Measurements from ENCODE around the gene CNN2.
"Not testable (repeated sequence)": the region's sequence is repeated elsewhere in the genome, so short reads cannot be mapped to it uniquely, and the experiment has no call there.

Gene CNN2

DNA sequence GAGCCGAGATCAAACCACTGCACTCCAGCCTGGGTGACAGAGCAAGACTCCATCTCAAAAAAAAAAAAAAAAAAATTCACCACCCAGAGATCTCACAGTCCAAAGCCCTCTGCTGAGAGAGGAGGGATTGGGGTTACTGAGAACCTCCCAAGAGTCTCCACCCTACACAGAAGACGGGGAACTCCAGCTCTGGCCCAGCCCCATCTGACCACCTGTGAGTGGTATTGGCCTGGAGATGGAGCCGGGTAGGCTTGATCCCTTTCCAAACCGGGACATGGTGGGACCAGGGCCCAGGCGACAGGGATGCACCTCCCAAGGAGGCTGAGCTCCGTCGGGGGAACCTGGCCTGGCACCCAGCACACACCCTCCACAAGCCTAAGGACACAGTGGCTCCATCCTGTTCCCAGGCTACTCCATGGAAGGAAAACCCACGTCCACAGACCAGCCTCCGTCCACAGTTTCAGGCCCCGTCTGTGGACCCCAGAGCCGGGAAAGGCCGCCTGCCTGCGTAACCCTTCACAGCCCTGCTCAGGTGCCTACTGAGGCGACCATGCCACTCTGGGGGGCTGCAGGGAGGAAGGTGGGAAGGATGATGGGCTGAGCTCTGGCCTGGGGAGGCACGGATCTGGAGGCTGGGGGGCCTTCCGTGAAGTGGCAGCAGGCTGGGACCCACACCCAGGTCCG is 7.3 kb upstream of the CNN2 start:
- no peak overlapping the region for H4K8ac ChIP-seq (ENCODE audit: low read depth, low read length)
- no CpG with 5 or more reads among the region's 17 CpGs for WGBS (ENCODE audit: extremely low coverage, insufficient coverage, low lambda C conversion rate)
- H2BK120ac ChIP-seq (ENCODE audit: low read depth, low read length), result no peak overlapping the region
- no peaks in the 10 kb centered on the region for H3K36me3 ChIP-seq (ENCODE audit: control insufficient read depth, insufficient read depth, low read length)
- no peak overlapping the region for H3K4me2 ChIP-seq (ENCODE audit: low read length)
- no peak for DNase-seq
- H3K18ac ChIP-seq (ENCODE audit: low read length), result no peak overlapping the region
- H3K56ac ChIP-seq (ENCODE audit: low read length), result peak overlapping the region; percentile 96
- H2AK5ac ChIP-seq (ENCODE audit: low read length), result no peak overlapping the region
- peaks cover 65% of the 10 kb centered on the region for H3K79me2 ChIP-seq (ENCODE audit: control insufficient read depth, insufficient read depth, low read length)
- H3K4ac ChIP-seq (ENCODE audit: low read depth, low read length), result no peak overlapping the region
- no peak overlapping the region for H4K5ac ChIP-seq (ENCODE audit: low read length)
- H2BK15ac ChIP-seq (replicated peaks; ENCODE audit: low read depth), result no peak overlapping the region
- H3K4me3 ChIP-seq (ENCODE audit: low read length), result no peak overlapping the region
- no peak overlapping the region for H2BK5ac ChIP-seq (ENCODE audit: low read length)
- H3K23ac ChIP-seq (ENCODE audit: low read length), result no peak overlapping the region
- H3K79me1 ChIP-seq (ENCODE audit: low read length), result peaks cover 29% of the 10 kb centered on the region
- H3K4me1 ChIP-seq (ENCODE audit: control insufficient read depth, low read depth, low read length), result peaks cover 6% of the 10 kb centered on the region
- H3K9ac ChIP-seq (ENCODE audit: low read length), result peak overlapping the region; percentile 87
- no peaks in the 10 kb centered on the region for H3K27me3 ChIP-seq (ENCODE audit: insufficient read depth, low read length, poor library complexity)
- no peak overlapping the region for H3K27ac ChIP-seq (ENCODE audit: low read depth, low read length)

DNA sequence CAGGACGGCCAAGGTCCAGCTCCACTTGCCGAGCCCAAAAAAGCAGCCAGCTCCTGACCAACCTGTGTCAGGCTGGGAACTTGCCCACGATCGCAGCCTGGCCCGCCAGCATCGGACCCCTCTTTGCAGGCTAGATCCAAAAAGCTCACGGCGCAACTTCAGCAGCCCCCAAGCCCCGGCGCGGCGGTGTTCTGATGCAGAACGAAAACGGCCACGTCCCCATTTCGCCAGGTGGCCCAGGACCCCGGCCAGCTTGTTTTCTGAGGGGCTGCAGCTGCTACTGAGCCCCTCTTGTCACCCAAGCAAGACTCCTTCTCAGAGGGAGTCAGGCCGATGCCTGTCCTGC is 6.8 kb upstream of the CNN2 start:
- Histone ChIP-seq H3K79me1 (ENCODE audit: low read length) (peaks cover 26% of the 10 kb centered on the region), H3K27ac (ENCODE audit: low read depth, low read length) (no peak overlapping the region)

DNA sequence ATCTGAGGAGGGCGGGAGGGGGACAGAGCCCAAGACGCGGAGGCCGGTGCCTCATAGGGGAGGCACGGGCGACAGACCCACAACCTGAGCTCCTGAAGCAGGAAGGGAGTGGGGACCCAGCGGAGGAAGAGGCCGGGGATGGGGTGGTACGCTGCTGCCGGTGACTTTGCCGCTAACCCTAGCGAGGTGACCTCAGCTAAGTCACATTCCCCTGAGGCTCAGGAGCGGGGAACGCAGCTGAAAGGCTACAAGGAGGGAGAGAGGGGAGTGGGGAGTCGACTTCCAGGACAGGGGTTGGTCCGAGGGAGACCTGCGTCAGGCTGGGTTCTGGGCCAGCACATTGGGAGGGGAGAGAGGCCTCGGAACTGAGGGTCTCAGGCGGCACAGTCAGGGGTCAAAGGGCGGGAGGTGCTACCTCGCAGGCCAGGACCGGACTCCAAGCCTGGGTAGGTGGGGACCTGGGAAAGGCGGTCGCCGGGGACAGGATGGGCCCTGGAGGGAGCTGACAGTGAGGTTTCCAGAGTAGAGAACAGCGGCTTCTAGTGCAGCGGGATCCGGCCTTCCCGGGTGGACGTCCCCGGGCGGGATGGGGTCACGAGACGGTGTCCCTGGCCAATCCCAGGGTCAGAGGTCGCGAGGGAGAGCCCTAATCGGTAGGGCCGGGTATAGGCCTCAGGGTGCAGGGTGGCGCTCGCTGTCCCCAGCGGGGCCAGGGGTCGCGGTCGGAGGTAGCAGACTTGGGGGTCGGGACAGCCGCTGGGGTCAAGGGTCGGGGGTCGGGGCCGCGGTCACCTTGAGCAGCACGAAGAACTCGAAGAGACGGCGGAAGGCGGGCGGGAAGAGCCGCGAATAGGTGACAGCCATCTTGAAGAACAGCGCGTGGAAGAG is 6.2 kb upstream of the CNN2 start:
- peak overlapping the region; percentile 77 for H3K4me3 ChIP-seq (ENCODE audit: low read length)
- H3K18ac ChIP-seq (ENCODE audit: low read length), result peak overlapping the region; percentile 97
- H4K5ac ChIP-seq (ENCODE audit: low read length), result no peak overlapping the region
- peak overlapping the region; percentile 96 for H3K56ac ChIP-seq (ENCODE audit: low read length)
- no peaks in the 10 kb centered on the region for H3K27me3 ChIP-seq (ENCODE audit: insufficient read depth, low read length, poor library complexity)
- peaks cover 55% of the 10 kb centered on the region for H3K79me2 ChIP-seq (ENCODE audit: control insufficient read depth, insufficient read depth, low read length)
- H3K4me2 ChIP-seq (ENCODE audit: low read length), result peak overlapping the region; percentile 85
- H2BK120ac ChIP-seq (ENCODE audit: low read depth, low read length), result no peak overlapping the region
- WGBS (ENCODE audit: extremely low coverage, insufficient coverage, low lambda C conversion rate), result no CpG with 5 or more reads among the region's 60 CpGs
- peak; percentile 64 for DNase-seq
- H2AK5ac ChIP-seq (ENCODE audit: low read length), result no peak overlapping the region
- H2BK15ac ChIP-seq (replicated peaks; ENCODE audit: low read depth), result no peak overlapping the region
- H3K27ac ChIP-seq (ENCODE audit: low read depth, low read length), result peak overlapping the region; percentile 63
- H2BK5ac ChIP-seq (ENCODE audit: low read length), result no peak overlapping the region
- peaks cover 6% of the 10 kb centered on the region for H3K4me1 ChIP-seq (ENCODE audit: control insufficient read depth, low read depth, low read length)
- no peak overlapping the region for H3K23ac ChIP-seq (ENCODE audit: low read length)
- H3K9ac ChIP-seq (ENCODE audit: low read length), result peak overlapping the region; percentile 87
- H3K36me3 ChIP-seq (ENCODE audit: control insufficient read depth, insufficient read depth, low read length), result no peaks in the 10 kb centered on the region
- H3K79me1 ChIP-seq (ENCODE audit: low read length), result peaks cover 23% of the 10 kb centered on the region
- H4K8ac ChIP-seq (ENCODE audit: low read depth, low read length), result no peak overlapping the region
- peak overlapping the region; percentile 44 for H3K4ac ChIP-seq (ENCODE audit: low read depth, low read length)

More for the DNA sequence above, 6.8 kb upstream of the CNN2 start:
- no peaks in the 10 kb centered on the region for H3K27me3 ChIP-seq (ENCODE audit: insufficient read depth, low read length, poor library complexity)
- no peak overlapping the region for H2BK120ac ChIP-seq (ENCODE audit: low read depth, low read length)
- H3K4ac ChIP-seq (ENCODE audit: low read depth, low read length), result no peak overlapping the region
- H2BK15ac ChIP-seq (replicated peaks; ENCODE audit: low read depth), result no peak overlapping the region
- H2BK5ac ChIP-seq (ENCODE audit: low read length), result no peak overlapping the region
- peak overlapping the region; percentile 85 for H3K4me2 ChIP-seq (ENCODE audit: low read length)
- DNase-seq, result no peak
- H3K4me3 ChIP-seq (ENCODE audit: low read length), result peak overlapping the region; percentile 77
- peaks cover 6% of the 10 kb centered on the region for H3K4me1 ChIP-seq (ENCODE audit: control insufficient read depth, low read depth, low read length)
- H4K8ac ChIP-seq (ENCODE audit: low read depth, low read length), result no peak overlapping the region
- no peak overlapping the region for H4K5ac ChIP-seq (ENCODE audit: low read length)
- H3K36me3 ChIP-seq (ENCODE audit: control insufficient read depth, insufficient read depth, low read length), result no peaks in the 10 kb centered on the region
- no peak overlapping the region for H3K18ac ChIP-seq (ENCODE audit: low read length)
- WGBS (ENCODE audit: extremely low coverage, insufficient coverage, low lambda C conversion rate), result no CpG with 5 or more reads among the region's 18 CpGs
- no peak overlapping the region for H3K23ac ChIP-seq (ENCODE audit: low read length)
- H2AK5ac ChIP-seq (ENCODE audit: low read length), result no peak overlapping the region
- H3K79me2 ChIP-seq (ENCODE audit: control insufficient read depth, insufficient read depth, low read length), result peaks cover 61% of the 10 kb centered on the region
- H3K9ac ChIP-seq (ENCODE audit: low read length), result peak overlapping the region; percentile 87
- H3K56ac ChIP-seq (ENCODE audit: low read length), result peak overlapping the region; percentile 96

DNA sequence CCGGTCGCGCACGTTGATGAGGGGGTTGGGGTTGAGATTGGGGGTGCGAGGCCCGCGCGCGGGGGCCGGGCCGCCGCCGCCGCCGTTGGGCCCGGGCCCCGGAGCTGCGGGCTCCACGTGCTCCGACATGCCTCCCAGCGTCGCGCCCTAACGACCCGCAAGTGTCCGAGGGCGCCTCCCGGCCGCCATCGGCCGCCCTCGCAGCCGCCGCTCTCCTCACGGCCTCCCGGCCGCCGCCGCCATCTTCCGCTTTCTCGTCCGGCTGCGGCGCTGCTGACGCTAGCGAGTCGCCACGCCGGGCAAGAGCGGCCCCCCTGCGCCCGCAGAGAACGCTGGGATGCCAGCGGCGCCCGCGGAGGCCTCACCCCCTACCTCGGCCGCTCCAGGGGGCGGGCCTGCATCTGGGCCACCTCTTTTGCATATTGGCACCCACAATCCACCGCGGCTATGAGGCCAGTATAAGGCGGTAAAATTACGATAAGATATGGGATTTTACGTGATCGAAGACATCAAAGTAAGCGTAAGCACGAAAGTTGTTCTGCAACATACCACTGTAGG is 5.5 kb upstream of the CNN2 start, which contains the start of gene TMEM259:
Gene TMEM259 (minus strand): TSS at position 256 of the 558 bp plus-strand sequence. CDS start 127 bp downstream, at position 129.
- Histone ChIP-seq H4K8ac (ENCODE audit: low read depth, low read length) (no peak within 1 kb of the TSS), H3K79me1 (ENCODE audit: low read length) (peaks cover 17% of the 10 kb centered on the region), H3K27me3 (ENCODE audit: insufficient read depth, low read length, poor library complexity) (no peaks in the 10 kb centered on the region), H2AK5ac (ENCODE audit: low read length) (no peak within 1 kb of the TSS), H3K4me2 (ENCODE audit: low read length) (peak within 1 kb of the TSS; percentile 85), H3K9ac (ENCODE audit: low read length) (peak within 1 kb of the TSS; percentile 87), H3K4ac (ENCODE audit: low read depth, low read length) (peak within 1 kb of the TSS; percentile 44), H2BK120ac (ENCODE audit: low read depth, low read length) (no peak within 1 kb of the TSS), H3K79me2 (ENCODE audit: control insufficient read depth, insufficient read depth, low read length) (peaks cover 47% of the 10 kb centered on the region), H3K4me1 (ENCODE audit: control insufficient read depth, low read depth, low read length) (peaks cover 6% of the 10 kb centered on the region), H3K27ac (ENCODE audit: low read depth, low read length) (peak within 1 kb of the TSS; percentile 63), H2BK15ac (replicated peaks; ENCODE audit: low read depth) (no peak within 1 kb of the TSS), H3K18ac (ENCODE audit: low read length) (peak within 1 kb of the TSS; percentile 97), H3K23ac (ENCODE audit: low read length) (no peak within 1 kb of the TSS), H3K56ac (ENCODE audit: low read length) (peak within 1 kb of the TSS; percentile 96), H4K5ac (ENCODE audit: low read length) (no peak within 1 kb of the TSS), H3K36me3 (ENCODE audit: control insufficient read depth, insufficient read depth, low read length) (no peaks in the 10 kb centered on the region), H3K4me3 (ENCODE audit: low read length) (peak within 1 kb of the TSS; percentile 77), H2BK5ac (ENCODE audit: low read length) (peak within 1 kb of the TSS; percentile 64)
- no CpG with 5 or more reads among the region's 68 CpGs for whole genome bisulfite sequencing (ENCODE audit: extremely low coverage, insufficient coverage, low lambda C conversion rate)
- peak; percentile 97 for DNase-seq

DNA sequence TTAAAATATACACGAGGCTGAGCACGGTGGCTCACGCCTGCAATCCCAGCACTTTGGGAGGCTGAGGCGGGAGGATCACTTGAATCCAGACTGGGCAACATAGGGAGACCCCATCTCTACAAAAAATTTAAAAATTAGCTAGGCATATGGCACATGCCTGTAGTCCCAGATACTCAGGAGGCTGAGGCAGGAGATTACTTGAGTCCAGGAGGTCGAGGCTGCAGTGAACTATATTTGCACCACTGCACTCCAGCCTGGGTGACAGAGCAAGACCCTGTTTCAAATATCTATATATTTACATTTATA is 2.6 kb upstream of the CNN2 start:
- H2BK120ac ChIP-seq (ENCODE audit: low read depth, low read length); H3K4me2 ChIP-seq (ENCODE audit: low read length); H3K36me3 ChIP-seq (ENCODE audit: control insufficient read depth, insufficient read depth, low read length); H3K56ac ChIP-seq (ENCODE audit: low read length); H3K4me1 ChIP-seq (ENCODE audit: control insufficient read depth, low read depth, low read length); H3K9ac ChIP-seq (ENCODE audit: low read length); H3K4ac ChIP-seq (ENCODE audit: low read depth, low read length); H2BK5ac ChIP-seq (ENCODE audit: low read length); H4K5ac ChIP-seq (ENCODE audit: low read length); H3K18ac ChIP-seq (ENCODE audit: low read length); H3K79me1 ChIP-seq (ENCODE audit: low read length); H3K27ac ChIP-seq (ENCODE audit: low read depth, low read length); DNase-seq; H4K8ac ChIP-seq (ENCODE audit: low read depth, low read length); H3K27me3 ChIP-seq (ENCODE audit: insufficient read depth, low read length, poor library complexity); H2AK5ac ChIP-seq (ENCODE audit: low read length); H2BK15ac ChIP-seq (replicated peaks; ENCODE audit: low read depth); H3K23ac ChIP-seq (ENCODE audit: low read length); H3K4me3 ChIP-seq (ENCODE audit: low read length): not testable (repeated sequence)
- H3K79me2 ChIP-seq (ENCODE audit: control insufficient read depth, insufficient read depth, low read length), result peaks cover 41% of the 10 kb centered on the region
- WGBS (ENCODE audit: extremely low coverage, insufficient coverage, low lambda C conversion rate), result no CpG with 5 or more reads among the region's 5 CpGs
